HL-60/S4 (cell line): Measurements from ENCODE around the gene FMNL3.
"Not testable (repeated sequence)": the region's sequence is repeated elsewhere in the genome, so short reads cannot be mapped to it uniquely, and the experiment has no call there.

ENCODE experiments used
- in situ Hi-C: fragments of 300-500 bp; cut with MboI; formaldehyde crosslinking; loops from 2 replicates; pipeline ENCODE4 v1.14.3; 2022; ENCODE audit warnings: low sequenced_read_pairs

FMNL3 gene

GRCh38 chr12:49707128-49707811 is at the start of gene FMNL3:
Gene FMNL3 (minus strand): TSS chr12:49707405. CDS start chr12:49707180, 225 bp downstream.
- in situ Hi-C loops: loop anchor here (5.0 kb wide), 1 partner anchor 65 kb away; no protein-coding TSS in a partner anchor

GRCh38 chr12:49750996-49751393 is 43.8 kb upstream of the FMNL3 start:
- in situ Hi-C loops: no loop called here

- in situ Hi-C loops: no loop called here
These were observed 43.1 kb upstream of the FMNL3 start for GRCh38 chr12:49750027-49750995.

GRCh38 chr12:49748800-49749199 is 41.6 kb upstream of the FMNL3 start:
- in situ Hi-C loops: no loop called here

DNA sequence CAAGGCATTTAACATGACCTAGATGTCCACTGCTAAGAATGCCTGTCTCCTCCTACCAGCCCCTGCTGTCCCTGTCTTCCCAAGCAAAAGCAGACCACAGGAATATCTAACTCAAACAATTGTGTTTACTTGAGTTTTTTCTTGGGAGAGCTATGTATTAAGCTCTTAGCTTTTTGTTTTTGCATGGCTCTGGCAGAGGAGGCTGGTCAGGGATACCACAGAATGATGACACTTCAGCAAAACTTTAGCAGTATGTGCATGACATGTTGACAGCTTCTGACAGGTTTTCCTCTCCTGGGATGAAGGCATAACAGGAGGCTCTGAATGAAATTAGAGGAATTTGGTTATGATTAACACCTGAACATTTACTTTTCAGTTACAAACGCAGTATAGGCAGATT is 41.1 kb upstream of the FMNL3 start:
- in situ Hi-C loops: no loop called here

DNA sequence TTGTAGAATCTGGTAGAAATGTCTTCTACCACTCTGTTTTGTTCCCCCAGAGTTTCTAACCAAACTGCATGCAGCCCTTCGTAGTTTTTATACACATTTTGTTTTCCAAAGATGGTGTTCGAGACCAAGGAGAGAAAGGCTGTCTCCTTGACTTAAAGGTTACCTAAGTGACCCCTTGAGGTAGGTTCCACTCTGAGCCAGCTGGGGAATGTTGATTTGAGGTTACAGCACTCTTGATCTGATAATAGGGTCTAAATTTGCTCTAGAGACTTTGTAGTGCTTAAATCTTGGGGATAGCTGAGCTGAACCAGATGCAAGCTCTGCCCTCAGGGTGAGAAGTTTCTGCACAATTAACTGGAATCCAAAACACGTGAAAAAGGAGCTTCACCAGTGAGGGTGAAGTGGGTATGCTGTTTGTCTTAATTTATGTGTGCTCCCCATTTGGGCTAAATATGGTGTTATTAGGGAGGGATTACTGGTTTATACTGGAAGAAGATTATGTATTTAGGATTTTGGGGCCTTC is 37.2 kb upstream of the FMNL3 start:
- in situ Hi-C loops: no loop called here

GRCh38 chr12:49741882-49742620 is 34.8 kb upstream of the FMNL3 start:
- in situ Hi-C loops: no loop called here

DNA sequence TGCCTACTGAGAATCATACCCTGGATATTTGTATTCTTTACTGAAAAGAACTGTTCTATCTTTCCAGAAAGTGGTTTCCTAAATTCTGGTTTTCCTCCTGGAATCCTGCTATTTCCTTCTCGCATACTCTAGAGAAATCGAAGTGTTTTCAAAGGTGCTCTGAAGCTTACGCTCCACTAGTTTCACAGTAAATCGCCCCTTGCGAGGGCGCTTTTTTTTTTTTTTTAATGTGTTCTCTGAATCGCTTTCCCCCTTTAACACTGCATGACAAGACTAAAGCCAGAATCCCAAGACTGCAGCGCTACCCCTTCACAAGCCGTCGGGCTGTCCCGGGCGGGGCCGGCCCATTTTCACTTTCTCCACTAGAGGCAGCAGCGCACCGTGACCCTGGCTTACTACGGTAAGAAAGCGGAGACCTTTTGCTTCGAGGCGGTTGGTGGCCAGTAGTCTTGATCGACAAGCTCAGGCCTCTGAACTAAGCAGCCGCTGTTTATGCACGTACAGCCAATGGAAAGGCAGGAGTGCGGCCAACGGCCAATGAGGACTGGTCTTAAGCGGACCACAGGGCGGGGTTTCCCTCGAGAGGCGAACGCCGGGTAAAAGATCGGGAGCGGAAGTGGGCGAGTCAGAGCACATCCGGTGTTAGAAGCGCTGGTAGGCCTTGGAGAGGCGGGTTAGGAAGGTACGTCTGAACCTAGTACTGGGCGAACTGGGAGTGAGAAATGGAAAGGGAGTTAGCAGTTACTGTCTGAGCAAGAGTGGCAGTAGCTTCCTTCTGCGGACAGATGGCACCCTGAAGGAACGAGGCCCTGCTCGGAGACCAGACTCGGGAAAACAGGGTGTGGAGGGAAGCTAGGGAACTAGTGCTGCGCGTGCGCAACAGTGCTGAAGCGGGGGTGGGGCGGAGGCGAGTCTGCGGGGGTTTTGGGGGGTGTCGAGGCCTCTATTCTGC is 34.0 kb upstream of the FMNL3 start, which contains the start of gene TMBIM6:
TMBIM6 (plus strand) TSS at position 628 of the 952 bp plus-strand sequence. CDS start 10,937 bp downstream, outside the sequence.
- in situ Hi-C loops: no loop called here

- in situ Hi-C loops: not testable (repeated sequence)
These were observed 33.1 kb upstream of the FMNL3 start for GRCh38 chr12:49740277-49740676.

DNA sequence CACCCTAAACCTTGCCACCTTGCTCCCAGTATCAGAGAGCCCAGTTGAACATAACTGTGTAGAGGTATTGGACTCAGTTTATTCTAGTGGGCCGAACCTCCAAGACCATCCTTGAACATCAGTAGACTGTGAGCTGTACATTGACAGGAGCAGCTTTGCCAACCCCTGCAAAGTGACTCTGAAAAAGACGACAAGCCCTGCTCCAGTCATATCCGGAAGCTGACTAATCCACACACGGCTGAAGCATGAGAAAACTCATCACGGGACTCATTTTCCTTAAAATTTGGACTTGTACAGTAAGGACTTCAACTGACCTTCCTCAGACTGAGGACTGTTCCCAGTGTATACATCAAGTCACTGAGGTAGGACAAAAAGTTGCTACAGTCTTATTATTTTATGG is 31.5 kb upstream of the FMNL3 start:
- in situ Hi-C loops: not testable (repeated sequence)

- in situ Hi-C loops: not testable (repeated sequence)
These were observed 27.7 kb upstream of the FMNL3 start for GRCh38 chr12:49734900-49735299.

DNA sequence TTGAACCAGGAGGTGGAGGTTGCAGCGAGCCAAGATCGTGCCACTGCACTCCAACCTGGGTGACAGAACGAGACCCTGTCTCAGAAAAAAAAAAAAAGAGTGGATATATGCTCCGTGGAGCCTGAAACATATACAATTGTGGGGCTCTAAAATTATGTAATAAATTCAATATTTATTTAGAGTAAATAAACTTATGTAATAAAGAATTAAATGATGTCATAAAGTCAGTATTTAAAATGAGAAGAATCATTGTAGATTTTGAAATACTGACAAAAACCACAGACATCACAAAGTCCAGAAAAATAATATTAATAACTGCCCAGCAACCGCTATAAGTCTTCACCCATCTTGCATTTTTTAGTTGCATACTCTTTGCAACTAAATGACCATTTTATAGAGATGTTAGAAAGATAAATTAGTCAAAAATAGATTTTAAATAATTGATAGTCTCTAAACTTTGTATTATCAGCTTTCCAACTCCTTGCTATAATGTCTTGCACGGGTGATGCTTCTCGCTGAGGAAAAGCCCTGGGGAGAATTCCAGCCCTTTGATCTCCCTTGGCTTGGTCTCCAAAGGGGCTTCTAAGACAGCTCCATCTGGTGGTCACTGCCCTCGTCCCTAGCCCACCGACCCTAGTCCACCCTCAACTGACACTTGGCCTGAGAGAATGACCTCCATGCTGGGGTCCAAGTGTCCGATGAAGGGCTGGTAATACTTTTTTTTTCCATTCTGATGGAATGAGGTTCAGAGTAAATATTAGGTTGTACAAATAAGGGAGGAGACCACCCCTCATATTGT is 26.2 kb upstream of the FMNL3 start:
- in situ Hi-C loops: no loop called here

GRCh38 chr12:49730568-49731101 is 23.4 kb upstream of the FMNL3 start:
- in situ Hi-C loops: no loop called here

DNA sequence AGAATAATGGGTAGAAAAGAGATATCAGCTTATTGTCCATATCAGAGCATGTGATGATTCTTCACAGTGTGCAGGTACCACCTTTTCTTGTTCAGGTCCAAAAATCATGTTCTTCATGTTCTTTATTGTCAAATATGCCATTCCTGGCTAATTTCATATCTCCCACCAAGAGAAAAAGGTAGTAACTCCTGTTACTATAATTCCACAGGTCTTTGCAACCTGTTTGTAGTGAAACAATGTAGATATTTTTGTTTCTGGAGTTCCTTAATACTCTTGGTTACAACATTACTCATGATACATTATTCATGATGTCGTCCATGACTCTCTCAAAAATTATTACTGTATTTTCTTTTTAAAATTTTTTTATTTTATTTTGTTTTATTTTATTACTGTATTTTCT is 22.8 kb upstream of the FMNL3 start:
- in situ Hi-C loops: no loop called here

DNA sequence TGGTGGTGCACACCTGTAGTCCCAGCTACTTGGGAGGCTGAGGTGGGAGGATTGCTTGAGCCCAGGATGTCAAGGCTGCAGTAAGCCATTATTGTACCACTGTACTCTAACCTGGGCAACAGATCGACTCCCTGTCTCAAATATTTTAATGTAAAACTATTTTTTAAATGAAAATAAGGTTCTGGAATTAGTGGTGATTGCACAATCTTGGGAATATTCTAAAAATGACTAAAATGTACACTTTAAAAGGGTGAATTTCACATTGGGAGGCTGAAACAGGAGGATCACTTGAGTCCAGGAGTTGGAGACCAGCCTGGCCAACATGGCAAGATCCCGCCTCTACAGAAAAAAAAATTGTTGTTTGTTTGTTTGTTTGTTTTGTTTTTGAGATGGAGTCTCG is 21.2 kb upstream of the FMNL3 start:
- in situ Hi-C loops: no loop called here

- in situ Hi-C loops: not testable (repeated sequence)
These were observed 14.2 kb upstream of the FMNL3 start for GRCh38 chr12:49721355-49721754.

- in situ Hi-C loops: no loop called here
These were observed 13.0 kb upstream of the FMNL3 start for GRCh38 chr12:49720214-49720613.

DNA sequence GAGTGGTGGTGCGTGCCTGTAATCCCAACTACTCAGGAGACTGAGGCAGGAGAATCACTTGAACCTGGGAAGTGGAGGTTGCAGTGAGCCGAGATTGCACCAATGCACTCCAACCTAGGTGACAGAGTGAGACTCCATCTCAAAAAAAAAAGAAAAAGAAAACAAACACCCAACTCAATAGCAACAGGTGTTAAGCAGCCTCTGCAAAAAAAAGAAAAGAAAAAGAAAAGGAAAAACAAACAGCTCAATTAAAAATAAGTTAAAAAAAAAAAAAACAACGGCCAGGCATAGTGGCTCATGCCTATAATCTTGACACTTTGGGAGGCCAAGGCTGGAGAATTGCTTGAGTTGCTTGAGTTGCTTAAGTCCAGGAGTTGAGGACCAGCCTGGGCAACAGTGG is 10.6 kb upstream of the FMNL3 start:
- in situ Hi-C loops: not testable (repeated sequence)

GRCh38 chr12:49716553-49716952 is 9.3 kb upstream of the FMNL3 start:
- in situ Hi-C loops: no loop called here
